HL-60 (cell line): ENCODE measurements around the gene PRKCE.

Experiments used
- DNase-seq, 2 experiments: peaks; one replicate each; pipeline ENCODE4 v3.0.0-alpha.2; 2010 to 2020; ENCODE audit warnings: low read depth in 1 of 2, low spot score in 1 of 2
- H3K27ac ChIP-seq: fragments of 250-450 bp; sonication (Bioruptor Pico); replicated peaks from 2 replicates; pipeline ENCODE4 v1.5.1; 2020; ENCODE audit warnings: mild to moderate bottlenecking, moderate library complexity
- H3K27me3 ChIP-seq: fragments of 250-450 bp; sonication (Bioruptor Pico); 2 replicates; pipeline ENCODE4 v1.5.1; 2021; ENCODE audit warnings: mild to moderate bottlenecking, moderate library complexity; ENCODE audit not compliant: insufficient read depth, poor library complexity, severe bottlenecking
- H3K4me3 ChIP-seq: replicated peaks from 2 replicates; pipeline ENCODE4 v1.5.1; 2011; ENCODE audit warnings: mild to moderate bottlenecking, control low read depth, low read length; ENCODE audit not compliant: insufficient read depth
- CTCF ChIP-seq: IDR thresholded peaks from one replicate; pipeline ENCODE4 v1.5.1; 2011; ENCODE audit warnings: low read length, control low read depth, inconsistent platforms; ENCODE audit not compliant: insufficient read depth
- GABPA ChIP-seq: IDR thresholded peaks from 2 replicates; pipeline ENCODE4 v1.6.1; 2012; ENCODE audit warnings: low read depth
- POLR2AphosphoS5 ChIP-seq: IDR thresholded peaks from 2 replicates; pipeline ENCODE4 v1.6.1; 2012; ENCODE audit warnings: low read depth
- REST ChIP-seq: IDR thresholded peaks from 2 replicates; pipeline ENCODE4 v1.6.1; 2012; ENCODE audit warnings: low read depth; ENCODE audit not compliant: insufficient replicate concordance
- SPI1 ChIP-seq: IDR thresholded peaks from 2 replicates; pipeline ENCODE4 v1.6.1; 2012; ENCODE audit warnings: low read depth, mild to moderate bottlenecking, borderline replicate concordance

Gene PRKCE

GRCh38 chr2:45793305-45793962, 142.0 kb downstream of the PRKCE start:
- no peak for TF ChIP-seq GABPA
- TF ChIP-seq REST, result no peak
- no peak for TF ChIP-seq CTCF
- no peak for TF ChIP-seq SPI1
- no peak for TF ChIP-seq POLR2AphosphoS5
- no peak for DNase-seq

GRCh38 chr2:45794134-45794617, 142.7 kb downstream of the PRKCE start:
- no peak overlapping the region for H3K27ac ChIP-seq
- TF ChIP-seq CTCF, result no peak
- TF ChIP-seq GABPA, result no peak
- TF ChIP-seq REST, result no peak
- no peak for TF ChIP-seq POLR2AphosphoS5
- no peak for TF ChIP-seq SPI1
- no peaks in the 10 kb centered on the region for H3K27me3 ChIP-seq
- no peak for DNase-seq
- no peak overlapping the region for H3K4me3 ChIP-seq

More at GRCh38 chr2:45793305-45793962, 142.0 kb downstream of the PRKCE start:
- no peak overlapping the region for H3K27ac ChIP-seq
- H3K27me3 ChIP-seq, result no peaks in the 10 kb centered on the region
- no peak overlapping the region for H3K4me3 ChIP-seq

DNA sequence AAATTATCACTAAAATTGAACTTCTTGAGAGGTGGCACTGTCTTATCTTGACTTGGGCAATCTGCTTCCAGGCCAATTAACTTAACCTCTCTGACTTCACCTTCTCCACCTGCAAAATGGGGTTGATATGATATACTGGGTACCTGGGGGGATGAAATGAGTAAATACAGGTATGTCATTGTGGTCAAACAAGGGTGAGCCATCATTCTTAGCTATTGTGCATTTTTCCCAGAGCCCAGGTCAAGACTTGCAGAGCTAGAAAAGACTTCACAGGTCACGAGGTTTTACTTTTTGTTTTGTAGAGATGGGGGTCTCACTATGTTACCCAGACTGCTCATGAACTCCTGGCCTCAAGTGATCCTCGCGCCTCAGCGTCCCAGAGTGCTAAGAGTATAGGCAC, 145.0 kb downstream of the PRKCE start:
- H3K4me3 ChIP-seq, result no peak overlapping the region
- no peak overlapping the region for H3K27ac ChIP-seq
- DNase-seq, result no peak
- no peak for TF ChIP-seq POLR2AphosphoS5
- TF ChIP-seq REST, result no peak
- no peak for TF ChIP-seq GABPA
- no peak for TF ChIP-seq SPI1
- TF ChIP-seq CTCF, result no peak
- no peaks in the 10 kb centered on the region for H3K27me3 ChIP-seq
